Endothelial cell of umbilical vein (primary cell): ENCODE measurements around the gene EPN1. TPM values are rescaled to one million over a fixed set of nuclear protein-coding genes. Genes with fewer than 3 reads are reported as not detected.

Experiments
- BruUV-seq: library from RNA; stranded (reverse); fragments of 400-500 nt; replicated peaks from 2 replicates; lab custom pipeline; 2021; lab: Mats Ljungman, UMichigan
- CTCF ChIA-PET: fragments of 300-600, 350-600 bp; sonication (Branson Sonifier 250); formaldehyde crosslinking; loops from one replicate; lab custom pipeline; 2021; ENCODE audit warnings: antibody characterized with exemption, inconsistent platforms; lab: Charles Lee
- POLR2A ChIA-PET: fragments of 300-600, 350-600 bp; sonication (Branson Sonifier 250); formaldehyde crosslinking; loops from one replicate; lab custom pipeline; 2021; ENCODE audit warnings: antibody characterized with exemption, inconsistent platforms; lab: Charles Lee
- DNase-seq: peaks from one replicate; pipeline ENCODE4 v3.0.0-alpha.2; 2011; ENCODE audit warnings: low read depth, low spot score
- FAIRE-seq: peaks from 2 replicates; lab custom pipeline; 2011; peaks lifted over from hg19 to GRCh38; lab: Jason Lieb, UNC
- H2AFZ ChIP-seq: 2 replicates; pipeline ENCODE4 v1.6.0; 2012; ENCODE audit warnings: low read depth, low read length, control low read depth, inconsistent platforms
- H3K27ac ChIP-seq: 2 replicates; pipeline ENCODE4 v1.5.1; 2011; ENCODE audit warnings: low read depth, mild to moderate bottlenecking, control low read depth, low read length, moderate library complexity; ENCODE audit not compliant: insufficient read depth
- H3K27me3 ChIP-seq, 2 experiments: 2 replicates each; pipeline versions ENCODE4 v1.6.0 to v1.6.1; 2011; ENCODE audit warnings: low read length in 2 of 2, mixed read lengths in 1 of 2; ENCODE audit not compliant: control insufficient read depth in 2 of 2, insufficient read depth in 2 of 2
- H3K36me3 ChIP-seq, 2 experiments: 2 replicates in 1 of 2; 3 replicates in 1 of 2; pipeline ENCODE4 v1.5.1; 2011; ENCODE audit warnings: low read length in 2 of 2, mild to moderate bottlenecking in 1 of 2, moderate library complexity in 1 of 2; ENCODE audit not compliant: control insufficient read depth in 2 of 2, insufficient read depth in 2 of 2; ENCODE audit errors: extremely low read depth in 1 of 2
- H3K4me1 ChIP-seq: 3 replicates; pipeline ENCODE4 v1.5.1; 2011; ENCODE audit warnings: mild to moderate bottlenecking, low read length; ENCODE audit not compliant: control insufficient read depth, insufficient read depth; ENCODE audit errors: extremely low read depth
- H3K4me2 ChIP-seq: 2 replicates; pipeline ENCODE4 v1.6.1; 2011; ENCODE audit warnings: low read length, control low read depth, mixed read lengths; ENCODE audit not compliant: insufficient read depth
- H3K4me3 ChIP-seq, 3 experiments: fragments of 200-600 bp in 1 of 3; sonication (generic), shearing (Covaris generic) in 1 of 3; replicated peaks in 1 of 3; 2 replicates each; pipeline ENCODE4 v1.5.1; 2011 to 2016; ENCODE audit warnings: control low read depth in 3 of 3, low read length in 3 of 3, mild to moderate bottlenecking in 2 of 3, inconsistent platforms in 1 of 3, low read depth in 1 of 3, moderate library complexity in 1 of 3; ENCODE audit not compliant: insufficient read depth in 1 of 3
- H3K79me2 ChIP-seq: 2 replicates; pipeline ENCODE4 v1.6.0; 2012; ENCODE audit warnings: low read length, inconsistent platforms; ENCODE audit not compliant: control insufficient read depth, insufficient read depth
- H3K9ac ChIP-seq: replicated peaks from 2 replicates; pipeline ENCODE3; 2011; ENCODE audit warnings: low read length, control low read depth; ENCODE audit not compliant: insufficient read depth; ENCODE audit errors: extremely low read depth
- H3K9me1 ChIP-seq: replicated peaks from 3 replicates; pipeline ENCODE4 v1.6.0; 2011; ENCODE audit warnings: mild to moderate bottlenecking, low read length; ENCODE audit not compliant: control insufficient read depth, insufficient read depth; ENCODE audit errors: extremely low read depth
- H3K9me3 ChIP-seq: replicated peaks from 2 replicates; pipeline ENCODE4 v1.5.1; 2012; ENCODE audit warnings: low read length, inconsistent platforms; ENCODE audit not compliant: control insufficient read depth, insufficient read depth
- H4K20me1 ChIP-seq: replicated peaks from 2 replicates; pipeline ENCODE3; 2011; ENCODE audit warnings: mild to moderate bottlenecking, low read length; ENCODE audit not compliant: control insufficient read depth, insufficient read depth; ENCODE audit errors: extremely low read depth
- EZH2 ChIP-seq: IDR thresholded peaks from 2 replicates; pipeline ENCODE4 v1.6.1; 2012; ENCODE audit warnings: borderline replicate concordance, low read depth, mild to moderate bottlenecking, moderate library complexity, low read length, inconsistent platforms; ENCODE audit not compliant: severe bottlenecking
- FOS ChIP-seq: IDR thresholded peaks from 2 replicates; pipeline ENCODE4 v1.6.1; 2011; ENCODE audit warnings: mild to moderate bottlenecking, low read length, moderate library complexity, borderline replicate concordance; ENCODE audit not compliant: insufficient read depth
- GATA2 ChIP-seq: IDR thresholded peaks from 2 replicates; pipeline ENCODE4 v1.7.0; 2011; ENCODE audit warnings: low read depth, mild to moderate bottlenecking, moderate library complexity, mixed read lengths, low read length; ENCODE audit not compliant: insufficient read length, insufficient read depth
- JUN ChIP-seq: IDR thresholded peaks from 2 replicates; pipeline ENCODE4 v1.6.1; 2011; ENCODE audit warnings: borderline replicate concordance, low read depth; ENCODE audit not compliant: insufficient read length, insufficient read depth
- MYC ChIP-seq: IDR thresholded peaks from one replicate; pipeline ENCODE4 v1.6.1; 2011; ENCODE audit warnings: mild to moderate bottlenecking, low read depth, low read length
- POLR2A ChIP-seq: IDR thresholded peaks from 2 replicates; pipeline ENCODE4 v1.6.1; 2012; ENCODE audit warnings: low read depth, mild to moderate bottlenecking, control low read depth, low read length
- POLR2AphosphoS5 ChIP-seq: IDR thresholded peaks from 2 replicates; pipeline ENCODE4 v1.6.1; 2012; ENCODE audit warnings: low read depth, mild to moderate bottlenecking, control low read depth, low read length, moderate library complexity; ENCODE audit not compliant: insufficient read depth
- dilution Hi-C: fragments of 300-500 bp; cut with MboI; formaldehyde crosslinking; loops from one replicate; pipeline ENCODE4 v1.15.0; 2019; ENCODE audit warnings: low sequenced_read_pairs; ENCODE audit not compliant: extremely low pct_ligation_motif_present
- intact Hi-C: fragments of 100-400 bp; cut with micrococcal nuclease; formaldehyde crosslinking; loops from one replicate; pipeline ENCODE4 v1.10.0; 2022
- polyA plus RNA-seq, 4 experiments: library from polyadenylated mRNA; depleted of rRNA in 3 of 4; stranded (reverse) in 3 of 4; unstranded in 1 of 4; fragments of >200 nt; gene quantifications; 2 replicates each; pipeline versions ENCODE4 v1.2.1 to v1.2.3, GENCODE V29; 2011 to 2012; ENCODE audit warnings: missing spikeins in 1 of 4
- total RNA-seq: library from RNA; stranded (reverse); gene quantifications from 2 replicates; pipeline ENCODE4 v1.2.3, GENCODE V29; 2021
- TF ChIP-seq, protein P1 (sequence below), 2 donors: IDR thresholded peaks; 1 replicate in 1 of 2; 2 replicates in 1 of 2; pipeline ENCODE4 v1.5.1; 2011; ENCODE audit warnings: low read length in 2 of 2, mild to moderate bottlenecking in 2 of 2, moderate library complexity in 2 of 2, control low read depth in 1 of 2, inconsistent platforms in 1 of 2, low read depth in 1 of 2; ENCODE audit not compliant: insufficient read depth in 1 of 2; ENCODE audit errors: extremely low read depth in 1 of 2
- TF ChIP-seq, protein P2 (sequence below): IDR thresholded peaks from 2 replicates; pipeline ENCODE4 v1.6.1; 2011; ENCODE audit not compliant: insufficient read depth, insufficient read length

Gene EPN1
- total and polyA plus RNA-seq, 2 donors (not counting 3 experiments of a cell fraction or from before 2014, with no cell fraction given): 87.2 to 138 TPM

DNA sequence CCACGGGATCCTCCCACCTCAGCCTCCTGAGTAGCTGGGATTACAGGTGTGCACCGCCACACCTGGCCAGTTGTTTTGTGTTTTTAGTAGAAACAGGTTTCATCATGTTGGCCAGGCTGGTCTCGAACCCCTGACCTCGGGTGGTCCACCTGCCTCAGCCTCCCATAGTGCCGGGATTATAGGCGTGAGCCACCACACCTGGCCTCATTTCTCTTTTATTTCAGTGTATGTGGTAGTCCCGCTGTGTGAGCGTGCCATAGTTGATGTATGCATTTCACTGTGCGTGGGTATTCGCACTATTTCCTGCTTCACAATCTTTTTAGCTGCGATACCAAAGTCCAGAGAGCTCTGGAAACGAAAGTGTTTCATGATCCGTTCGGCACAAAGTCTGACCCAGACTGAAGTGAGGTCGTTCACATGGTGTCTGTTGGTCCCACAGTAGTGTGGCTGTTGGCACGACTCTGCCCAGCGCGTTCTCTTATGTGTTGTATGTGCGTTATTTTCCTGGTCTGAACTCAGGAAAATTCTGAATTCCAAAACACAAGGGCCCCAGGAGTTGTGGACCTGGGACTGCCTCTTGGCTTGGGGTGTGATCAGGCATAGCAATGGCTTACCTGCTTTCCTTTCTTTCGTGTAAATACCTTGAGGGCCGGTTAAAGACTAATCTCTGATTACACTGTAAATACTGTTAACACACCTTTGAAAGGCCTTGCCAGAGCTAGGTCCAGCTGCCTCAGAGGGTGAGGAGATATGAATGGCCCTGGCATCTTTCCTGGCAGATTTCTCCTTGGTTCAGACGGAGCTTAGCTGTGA lies 8.6 kb downstream of the EPN1 start:
- dilution Hi-C loops: no loop called here
- no peaks in the 10 kb centered on the region for H4K20me1 ChIP-seq

GRCh38 chr19:55684946-55685681 lies 10.1 kb downstream of the EPN1 start:
- TF ChIP-seq JUN: no peak
- TF ChIP-seq, protein P1, sequence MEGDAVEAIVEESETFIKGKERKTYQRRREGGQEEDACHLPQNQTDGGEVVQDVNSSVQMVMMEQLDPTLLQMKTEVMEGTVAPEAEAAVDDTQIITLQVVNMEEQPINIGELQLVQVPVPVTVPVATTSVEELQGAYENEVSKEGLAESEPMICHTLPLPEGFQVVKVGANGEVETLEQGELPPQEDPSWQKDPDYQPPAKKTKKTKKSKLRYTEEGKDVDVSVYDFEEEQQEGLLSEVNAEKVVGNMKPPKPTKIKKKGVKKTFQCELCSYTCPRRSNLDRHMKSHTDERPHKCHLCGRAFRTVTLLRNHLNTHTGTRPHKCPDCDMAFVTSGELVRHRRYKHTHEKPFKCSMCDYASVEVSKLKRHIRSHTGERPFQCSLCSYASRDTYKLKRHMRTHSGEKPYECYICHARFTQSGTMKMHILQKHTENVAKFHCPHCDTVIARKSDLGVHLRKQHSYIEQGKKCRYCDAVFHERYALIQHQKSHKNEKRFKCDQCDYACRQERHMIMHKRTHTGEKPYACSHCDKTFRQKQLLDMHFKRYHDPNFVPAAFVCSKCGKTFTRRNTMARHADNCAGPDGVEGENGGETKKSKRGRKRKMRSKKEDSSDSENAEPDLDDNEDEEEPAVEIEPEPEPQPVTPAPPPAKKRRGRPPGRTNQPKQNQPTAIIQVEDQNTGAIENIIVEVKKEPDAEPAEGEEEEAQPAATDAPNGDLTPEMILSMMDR (IDR thresholded peaks at IDR 0.05; ENCODE audit: extremely low read depth in 1 of 2, insufficient read depth in 1 of 2, low read depth in 1 of 2, low read length in 2 of 2): no peak
- TF ChIP-seq, protein P2, sequence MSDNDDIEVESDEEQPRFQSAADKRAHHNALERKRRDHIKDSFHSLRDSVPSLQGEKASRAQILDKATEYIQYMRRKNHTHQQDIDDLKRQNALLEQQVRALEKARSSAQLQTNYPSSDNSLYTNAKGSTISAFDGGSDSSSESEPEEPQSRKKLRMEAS: no peak
- TF ChIP-seq POLR2AphosphoS5: no peak
- TF ChIP-seq FOS: no peak
- no peak for TF ChIP-seq POLR2A
- no peak for TF ChIP-seq EZH2
- TF ChIP-seq MYC: no peak
- no peak for TF ChIP-seq GATA2
- DNase-seq: no peak
- ChIA-PET CTCF (no interaction called here), POLR2A (no interaction called here)
- intact Hi-C loops: no loop called here
- no peak overlapping the region for H3K4me3 ChIP-seq
- peaks cover 50% of the 10 kb centered on the region for H3K79me2 ChIP-seq
- H3K9ac ChIP-seq: no peak overlapping the region
- H3K4me1 ChIP-seq: no peaks in the 10 kb centered on the region
- no peak overlapping the region for H2AFZ ChIP-seq
- H3K27me3 ChIP-seq: no peaks in the 10 kb centered on the region
- peaks cover 3 to 53% of the 10 kb centered on the region in 2 experiments for H3K36me3 ChIP-seq
- no peaks in the 10 kb centered on the region for H3K9me3 ChIP-seq
- H4K20me1 ChIP-seq: no peaks in the 10 kb centered on the region
- H3K4me2 ChIP-seq: no peak overlapping the region
- dilution Hi-C loops: no loop called here
- no TSS peak for BruUV-seq
- no peak for FAIRE-seq
- H3K9me1 ChIP-seq: no peaks in the 10 kb centered on the region
- no peak overlapping the region for H3K27ac ChIP-seq

More for the DNA sequence above, 8.6 kb downstream of the EPN1 start:
- FAIRE-seq (no peak), DNase-seq (no peak)
- Histone ChIP-seq H3K27ac (no peak overlapping the region), H3K79me2 (peaks cover 65% of the 10 kb centered on the region), H3K36me3 (peaks cover 7 to 48% of the 10 kb centered on the region in 2 experiments), H3K4me1 (peaks cover 8% of the 10 kb centered on the region), H3K9me1 (no peaks in the 10 kb centered on the region), H3K9ac (no peak overlapping the region), H3K27me3 (no peaks in the 10 kb centered on the region), H3K9me3 (no peaks in the 10 kb centered on the region), H2AFZ (no peak overlapping the region), H3K4me2 (no peak overlapping the region), H3K4me3 (no peak overlapping the region)
- ChIA-PET CTCF (interaction anchor here (1.9 kb wide), 1 partner anchor 12 kb away, joined by 6 read pairs; no protein-coding TSS in a partner anchor), POLR2A (no interaction called here)
- intact Hi-C loops: no loop called here
- TF ChIP-seq, protein P2: no peak
- TF ChIP-seq MYC: no peak
- no TSS peak for BruUV-seq
